NT2/D1 (cell line): ENCODE measurements around the gene NADSYN1.
"Not testable (repeated sequence)": the region's sequence is repeated elsewhere in the genome, so short reads cannot be mapped to it uniquely, and the experiment has no call there.

Experiments used
- DNase-seq: peaks from one replicate; pipeline ENCODE4 v3.0.0-alpha.2; 2011; ENCODE audit warnings: low read depth, low spot score
- H3K27me3 ChIP-seq: 2 replicates; pipeline ENCODE4 v1.6.0; 2011; ENCODE audit warnings: mild to moderate bottlenecking; ENCODE audit not compliant: insufficient read length, insufficient read depth
- H3K36me3 ChIP-seq: 2 replicates; pipeline ENCODE4 v1.6.1; 2011; ENCODE audit warnings: mild to moderate bottlenecking, low read length, mixed read lengths; ENCODE audit not compliant: insufficient read depth, insufficient read length
- H3K4me1 ChIP-seq: 2 replicates; pipeline ENCODE4 v1.5.1; 2011; ENCODE audit not compliant: insufficient read depth, insufficient read length
- H3K4me3 ChIP-seq: 2 replicates; pipeline ENCODE4 v1.5.1; 2011; ENCODE audit warnings: low read depth; ENCODE audit not compliant: insufficient read length
- H3K9ac ChIP-seq: 2 replicates; pipeline ENCODE4 v1.6.0; 2011; ENCODE audit warnings: low read depth; ENCODE audit not compliant: insufficient read length
- H3K9me3 ChIP-seq: 2 replicates; pipeline ENCODE4 v1.5.1; 2011; ENCODE audit warnings: mild to moderate bottlenecking, low read length; ENCODE audit not compliant: insufficient read depth
- SUZ12 ChIP-seq: IDR thresholded peaks from 2 replicates; pipeline ENCODE4 v1.6.1; 2011; ENCODE audit not compliant: insufficient read length, insufficient read depth; ENCODE audit errors: extremely low read depth
- YY1 ChIP-seq: IDR thresholded peaks from 2 replicates; pipeline ENCODE4 v1.6.1; 2011; ENCODE audit not compliant: insufficient read length, insufficient read depth
- ZNF274 ChIP-seq: IDR thresholded peaks from 2 replicates; pipeline ENCODE4 v1.6.1; 2011; ENCODE audit warnings: mild to moderate bottlenecking, low read depth, low read length

NADSYN1 gene

GRCh38 chr11:71527576-71528210 is 74.7 kb downstream of the NADSYN1 start:
- H3K27me3 ChIP-seq: no peaks in the 10 kb centered on the region
- TF ChIP-seq YY1 (no peak), SUZ12 (no peak), ZNF274 (no peak)
- H3K9ac ChIP-seq: no peak overlapping the region
- no peaks in the 10 kb centered on the region for H3K9me3 ChIP-seq
- H3K4me1 ChIP-seq: peaks cover 2% of the 10 kb centered on the region
- H3K36me3 ChIP-seq: no peaks in the 10 kb centered on the region
- no peak overlapping the region for H3K4me3 ChIP-seq
- no peak for DNase-seq

GRCh38 chr11:71530602-71531001 is 77.6 kb downstream of the NADSYN1 start:
- no peak for DNase-seq
- peaks cover 2% of the 10 kb centered on the region for H3K4me1 ChIP-seq
- TF ChIP-seq SUZ12 (no peak), YY1 (no peak), ZNF274 (no peak)

GRCh38 chr11:71532036-71532610 is 79.1 kb downstream of the NADSYN1 start:
- Histone ChIP-seq H3K4me3 (no peak overlapping the region), H3K4me1 (peaks cover 2% of the 10 kb centered on the region), H3K9me3 (no peaks in the 10 kb centered on the region), H3K27me3 (no peaks in the 10 kb centered on the region), H3K9ac (no peak overlapping the region), H3K36me3 (no peaks in the 10 kb centered on the region)
- TF ChIP-seq YY1 (no peak), ZNF274 (no peak), SUZ12 (no peak)
- DNase-seq: no peak

More at GRCh38 chr11:71530602-71531001, 77.6 kb downstream of the NADSYN1 start:
- Histone ChIP-seq H3K9ac (no peak overlapping the region), H3K27me3 (no peaks in the 10 kb centered on the region), H3K36me3 (no peaks in the 10 kb centered on the region), H3K4me3 (no peak overlapping the region), H3K9me3 (no peaks in the 10 kb centered on the region)

GRCh38 chr11:71534711-71535608 is 82.0 kb downstream of the NADSYN1 start:
- H3K4me1 ChIP-seq, DNase-seq, H3K4me3 ChIP-seq, H3K9me3 ChIP-seq, H3K9ac ChIP-seq, H3K27me3 ChIP-seq, H3K36me3 ChIP-seq: not testable (repeated sequence)

GRCh38 chr11:71535825-71536224 is 82.8 kb downstream of the NADSYN1 start:
- Histone ChIP-seq H3K4me3 (no peak overlapping the region), H3K9ac (no peak overlapping the region), H3K4me1 (peaks cover 4% of the 10 kb centered on the region), H3K9me3 (no peaks in the 10 kb centered on the region), H3K27me3 (no peaks in the 10 kb centered on the region), H3K36me3 (no peaks in the 10 kb centered on the region)
- DNase-seq: no peak
- TF ChIP-seq YY1: no peak
- no peak for TF ChIP-seq ZNF274
- TF ChIP-seq SUZ12: no peak

- H3K9ac ChIP-seq: no peak overlapping the region
Observed at GRCh38 chr11:71537537-71537936, 84.5 kb downstream of the NADSYN1 start.

GRCh38 chr11:71537977-71538665 is 85.1 kb downstream of the NADSYN1 start, which contains the start of gene KRTAP5-8:
KRTAP5-8 (plus strand) TSS chr11:71538025; CDS start chr11:71538056, 31 bp downstream.
- H3K4me3 ChIP-seq, H3K36me3 ChIP-seq, H3K4me1 ChIP-seq, H3K9me3 ChIP-seq, DNase-seq, H3K9ac ChIP-seq, H3K27me3 ChIP-seq: not testable (repeated sequence)

More at GRCh38 chr11:71537537-71537936, 84.5 kb downstream of the NADSYN1 start:
- H3K9me3 ChIP-seq: no peaks in the 10 kb centered on the region; the same call in 1 of the 2 replicates
- DNase-seq: no peak
- H3K4me1 ChIP-seq: peaks cover 4% of the 10 kb centered on the region
- H3K36me3 ChIP-seq: no peaks in the 10 kb centered on the region
- no peak overlapping the region for H3K4me3 ChIP-seq
- TF ChIP-seq ZNF274 (no peak), YY1 (no peak), SUZ12 (no peak)
- no peaks in the 10 kb centered on the region for H3K27me3 ChIP-seq
